Lung (tissue), 16 donors: ENCODE measurements around the gene RNF214. TPM values are rescaled to one million over a fixed set of nuclear protein-coding genes. Genes with fewer than 3 reads are reported as not detected.
"Not testable (repeated sequence)": the region's sequence is repeated elsewhere in the genome, so short reads cannot be mapped to it uniquely, and the experiment has no call there.

Experiments
- ATAC-seq: fragments of 200-7000 bp; cut with Tn5 transposase; one replicate; pipeline ENCODE4 v1.9.1; 2020; ENCODE audit warnings: moderate number of reproducible peaks; ENCODE audit not compliant: insufficient read depth, low FRiP score
- DNase-seq, 3 donors: peaks; one replicate each; pipeline ENCODE4 v3.0.0-alpha.2; 2013 to 2017
- H3K27ac ChIP-seq, 2 donors: one replicate each; pipeline ENCODE4 v1.5.1; 2013; ENCODE audit warnings: mild to moderate bottlenecking in 2 of 2, moderate library complexity in 2 of 2, control low read depth in 1 of 2, inconsistent platforms in 1 of 2, low read depth in 1 of 2, low read length in 1 of 2
- H3K27me3 ChIP-seq, 3 donors: one replicate each; pipeline ENCODE4 v1.5.1; 2013; ENCODE audit warnings: low read length in 2 of 3; ENCODE audit not compliant: control insufficient read depth in 3 of 3, insufficient read depth in 3 of 3
- H3K36me3 ChIP-seq, 4 donors: one replicate each; pipeline ENCODE4 v1.5.1; 2013; ENCODE audit warnings: low read length in 4 of 4, mild to moderate bottlenecking in 1 of 4, moderate library complexity in 1 of 4; ENCODE audit not compliant: control insufficient read depth in 4 of 4, insufficient read depth in 4 of 4
- H3K4me1 ChIP-seq, 5 donors: one replicate each; pipeline ENCODE4 v1.5.1; 2013; ENCODE audit warnings: low read length in 5 of 5, mild to moderate bottlenecking in 2 of 5, moderate library complexity in 1 of 5; ENCODE audit not compliant: control insufficient read depth in 5 of 5, insufficient read depth in 5 of 5
- H3K4me3 ChIP-seq: one replicate; pipeline ENCODE4 v1.5.1; 2013; ENCODE audit warnings: mild to moderate bottlenecking, control low read depth, moderate library complexity
- H3K9ac ChIP-seq, 2 donors: one replicate each; pipeline ENCODE4 v1.5.1; 2013; ENCODE audit warnings: low read length in 2 of 2, control low read depth in 1 of 2; ENCODE audit not compliant: insufficient read depth in 1 of 2
- H3K9me3 ChIP-seq, 4 donors: one replicate each; pipeline ENCODE4 v1.5.1; 2013; ENCODE audit warnings: low read length in 3 of 4, mild to moderate bottlenecking in 1 of 4, moderate library complexity in 1 of 4; ENCODE audit not compliant: control insufficient read depth in 4 of 4, insufficient read depth in 3 of 4
- WGBS, 2 donors: extraction: QIAGEN DNeasy Blood & Tissue Kit; methylation state at CpG; one replicate each; pipeline ENCODE4 v1.1.7; 2013; 5-methylcytosine and 5-hydroxymethylcytosine counted together
- long read RNA-seq, 5 donors: transcript quantifications; one replicate each; lab custom pipeline, GENCODE V29; 2026
- polyA plus RNA-seq, 2 donors: library from polyadenylated mRNA; stranded (reverse); fragments of 200-250 nt; gene quantifications; one replicate each; pipeline ENCODE4 v1.2.1, GENCODE V29; 2013
- total RNA-seq, 2 donors: library from RNA; depleted of rRNA in 1 of 2; stranded (reverse); fragments of >200 nt in 1 of 2; gene quantifications; one replicate each; pipeline ENCODE4 v1.2.1, GENCODE V29; 2014 to 2021
- TF ChIP-seq, protein P1 (sequence below): IDR thresholded peaks from 2 replicates; pipeline ENCODE4 v1.5.1; 2012; ENCODE audit warnings: mild to moderate bottlenecking; ENCODE audit errors: control extremely low read depth, extremely low read depth
- donor health status: control.
- donor health status: control.
- donor health status: Bipolar disorder and iron deficiency.
- donor health status: healthy.
- donor health status: DM: yes; HTN: yes; CAD: no.

The RNF214 gene
- total RNA-seq (10 to 100 TPM; 18.5 to 19.8 TPM), polyA plus RNA-seq (10 to 100 TPM in 1 of 2 donors, 1 to 10 TPM in 1; 8.6 to 10.7 TPM)
- long read RNA-seq, donor 1, partial matches to known transcripts: 0 of 7 reads
- long read RNA-seq, donor 1, other reads (novel, unspliced or antisense): 0 of 7 reads
- long read RNA-seq, donor 2, partial matches to known transcripts: 0 of 2 reads
- long read RNA-seq, donor 2, other reads (novel, unspliced or antisense): 0 of 2 reads
- long read RNA-seq, donor 3, partial matches to known transcripts: 0 of 2 reads
- long read RNA-seq, donor 3, other reads (novel, unspliced or antisense): 0 of 2 reads
- long read RNA-seq, donor 4: 0 reads
- long read RNA-seq, donor 5, partial matches to known transcripts: 15 of 16 reads
- long read RNA-seq, donor 5, other reads (novel, unspliced or antisense): 0 of 16 reads

DNA sequence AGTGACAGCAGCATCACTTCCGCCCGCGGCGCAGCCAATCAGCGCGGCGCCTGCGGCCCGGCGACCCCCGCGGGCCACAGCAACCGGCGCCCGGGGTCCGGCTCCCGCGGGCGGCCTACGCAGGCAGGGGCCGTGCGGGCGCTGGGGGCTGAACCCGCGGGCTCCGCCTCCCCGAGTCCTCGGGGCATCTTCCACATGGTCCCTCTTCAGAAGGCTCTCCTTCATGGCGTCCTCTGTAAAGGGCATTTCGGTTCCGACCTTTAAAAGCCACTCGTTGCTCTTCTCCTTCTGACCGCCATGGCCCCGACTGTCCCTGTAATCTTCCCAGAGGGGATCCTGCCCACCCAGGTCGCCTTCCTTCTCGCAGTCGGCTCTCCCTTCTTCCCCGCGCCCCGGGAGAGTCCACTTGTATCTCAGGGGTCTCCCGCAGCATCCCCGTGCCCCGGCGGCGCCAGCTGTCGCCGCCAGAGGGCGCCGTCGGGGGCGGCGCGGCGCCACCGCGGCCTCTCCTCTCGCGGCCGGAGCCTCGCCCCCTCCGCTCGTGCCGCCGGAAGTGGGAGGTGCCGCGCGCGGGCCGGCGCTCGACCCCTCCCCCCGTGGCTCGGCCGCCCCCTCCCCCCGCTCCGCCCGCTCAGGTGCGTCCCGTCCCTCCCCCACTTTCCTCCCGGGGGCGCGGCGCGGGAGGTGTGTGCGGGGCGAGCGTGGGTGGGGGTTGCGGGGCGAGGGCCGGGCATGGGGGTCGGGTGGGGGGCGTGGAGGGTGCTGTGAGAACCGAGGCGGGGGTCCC is at the start of gene RNF214:
Gene RNF214, plus strand, starts transcription at position 580 of the 787 bp plus-strand sequence. CDS start 1,602 bp downstream, outside the sequence.
- Histone ChIP-seq H3K27ac (peak within 1 kb of the TSS; percentile 95 to 99), H3K36me3 (peaks cover 0 to 19% (median 11%) of the 10 kb centered on the region in 4 donors), H3K27me3 (no peaks in the 10 kb centered on the region), H3K4me1 (peaks cover 4 to 23% (median 11%) of the 10 kb centered on the region in 5 donors), H3K9ac (peak within 1 kb of the TSS; percentile 73 to 82), H3K9me3 (no peaks in the 10 kb centered on the region), H3K4me3 (peak within 1 kb of the TSS; percentile 93)
- DNase-seq (peak; percentile 86 to 90 (median 89)), ATAC-seq (peak; percentile 91)
- 0 to 1% methylated on average over 47 to 92 of the region's 94 CpGs for WGBS, 2 donors
- TF ChIP-seq, protein P1, sequence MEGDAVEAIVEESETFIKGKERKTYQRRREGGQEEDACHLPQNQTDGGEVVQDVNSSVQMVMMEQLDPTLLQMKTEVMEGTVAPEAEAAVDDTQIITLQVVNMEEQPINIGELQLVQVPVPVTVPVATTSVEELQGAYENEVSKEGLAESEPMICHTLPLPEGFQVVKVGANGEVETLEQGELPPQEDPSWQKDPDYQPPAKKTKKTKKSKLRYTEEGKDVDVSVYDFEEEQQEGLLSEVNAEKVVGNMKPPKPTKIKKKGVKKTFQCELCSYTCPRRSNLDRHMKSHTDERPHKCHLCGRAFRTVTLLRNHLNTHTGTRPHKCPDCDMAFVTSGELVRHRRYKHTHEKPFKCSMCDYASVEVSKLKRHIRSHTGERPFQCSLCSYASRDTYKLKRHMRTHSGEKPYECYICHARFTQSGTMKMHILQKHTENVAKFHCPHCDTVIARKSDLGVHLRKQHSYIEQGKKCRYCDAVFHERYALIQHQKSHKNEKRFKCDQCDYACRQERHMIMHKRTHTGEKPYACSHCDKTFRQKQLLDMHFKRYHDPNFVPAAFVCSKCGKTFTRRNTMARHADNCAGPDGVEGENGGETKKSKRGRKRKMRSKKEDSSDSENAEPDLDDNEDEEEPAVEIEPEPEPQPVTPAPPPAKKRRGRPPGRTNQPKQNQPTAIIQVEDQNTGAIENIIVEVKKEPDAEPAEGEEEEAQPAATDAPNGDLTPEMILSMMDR: peak; percentile 69

DNA sequence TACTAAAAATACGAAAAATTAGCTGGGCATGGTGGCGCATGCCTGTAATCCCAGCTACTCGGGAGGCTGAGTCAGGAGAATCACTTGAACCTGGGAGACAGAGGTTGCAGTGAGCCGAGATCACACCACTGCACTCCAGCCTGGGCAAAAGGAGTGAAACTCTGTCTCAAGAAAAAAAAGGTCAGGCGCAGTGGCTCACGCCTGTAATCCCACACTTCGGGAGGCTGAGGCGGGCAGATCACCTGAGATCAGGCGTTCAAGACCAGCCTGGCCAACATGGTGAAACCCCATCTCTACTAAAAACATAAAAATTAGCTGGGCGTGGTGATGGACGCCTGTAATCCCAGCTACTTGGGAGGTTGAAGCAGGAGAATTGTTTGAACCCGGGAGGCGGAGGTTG is 49.3 kb upstream of the RNF214 start:
- not testable (repeated sequence) for H3K9me3 ChIP-seq, H3K4me3 ChIP-seq, DNase-seq, H3K27me3 ChIP-seq, H3K9ac ChIP-seq, ATAC-seq, H3K27ac ChIP-seq
- Histone ChIP-seq H3K36me3 (peaks cover 11 to 31% (median 12%) of the 10 kb centered on the region in 4 donors), H3K4me1 (peaks cover 8 to 20% (median 13%) of the 10 kb centered on the region in 5 donors)
- 95% methylated on average over 13 of the region's 13 CpGs for WGBS, 2 donors

DNA sequence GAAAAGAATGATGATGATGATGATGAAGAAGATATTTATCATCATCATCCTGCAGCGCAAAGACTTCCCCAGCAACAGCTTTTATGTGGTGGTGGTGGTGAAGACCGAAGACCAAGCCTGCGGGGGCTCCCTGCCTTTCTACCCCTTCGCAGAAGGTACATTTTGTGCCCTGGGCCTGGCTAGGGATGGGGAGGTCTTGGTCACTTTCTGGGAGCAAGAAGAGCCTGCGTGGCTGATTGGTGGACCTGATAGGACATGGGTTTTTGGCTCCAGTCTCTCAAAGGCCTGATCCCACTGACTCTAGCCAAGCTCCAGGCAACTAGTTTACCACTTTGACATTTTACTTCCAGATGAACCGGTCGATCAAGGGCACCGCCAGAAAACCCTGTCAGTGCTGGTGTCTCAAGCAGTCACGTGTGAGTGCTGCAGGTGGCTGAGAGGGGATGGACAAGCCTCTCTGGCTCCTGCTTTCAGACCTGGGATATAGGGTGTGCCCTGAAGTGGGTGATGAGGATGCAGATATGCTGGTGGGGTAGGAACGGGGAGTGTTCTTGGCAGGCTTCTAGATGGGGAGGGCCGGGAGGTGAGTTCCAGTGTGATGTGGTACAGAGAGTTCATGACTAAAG is 48.6 kb upstream of the RNF214 start:
- Histone ChIP-seq H3K4me1 (peaks cover 6 to 18% (median 13%) of the 10 kb centered on the region in 5 donors), H3K27me3 (no peaks in the 10 kb centered on the region), H3K27ac (peak overlapping the region in 1 of 2 donors; percentile 40), H3K4me3 (no peak overlapping the region), H3K9me3 (no peaks in the 10 kb centered on the region), H3K9ac (no peak overlapping the region), H3K36me3 (peaks cover 11 to 37% (median 12%) of the 10 kb centered on the region in 4 donors)
- no peak for DNase-seq
- TF ChIP-seq, protein P1: no peak
- no peak for ATAC-seq
- WGBS, 2 donors: 77 to 89% methylated on average over 11 of the region's 11 CpGs
